HCT116 (cell line): Measurements from ENCODE around the gene PAPOLB. TPM values are rescaled to one million over a fixed set of nuclear protein-coding genes. Genes with fewer than 3 reads are reported as not detected.

Experiments
- ATAC-seq: fragments of 200-7000 bp; cut with Tn5 transposase; 2 replicates; pipeline ENCODE4 v1.9.1; 2020; ENCODE audit warnings: mild to moderate bottlenecking, moderate library complexity
- BruUV-seq: library from RNA; stranded (reverse); fragments of 400-500 nt; replicated peaks from 2 replicates; lab custom pipeline; 2021; lab: Mats Ljungman, UMichigan
- CTCF ChIA-PET: fragments of 300-600 bp; sonication (Branson Sonifier 250); formaldehyde crosslinking; loops from one replicate; lab custom pipeline; 2021; ENCODE audit warnings: antibody characterized with exemption; lab: Charles Lee
- POLR2A ChIA-PET: fragments of 300-600, 350-600 bp; sonication (Branson Sonifier 250); formaldehyde crosslinking; loops from one replicate; lab custom pipeline; 2021; ENCODE audit warnings: antibody characterized with exemption; lab: Charles Lee
- RAD21 ChIA-PET, 2 experiments: fragments of 300-600 bp; sonication (Branson Sonifier 250); formaldehyde crosslinking; loops; one replicate each; lab custom pipeline; 2023; ENCODE audit warnings: low total read pairs in 2 of 2; ENCODE audit not compliant: uncharacterized antibody in 2 of 2, unreplicated experiment in 2 of 2, low non-redundant PET in 1 of 2; lab: Charles Lee
- DNase-seq: peaks from one replicate; pipeline ENCODE4 v3.0.0-alpha.2; 2010; ENCODE audit warnings: low read depth, low spot score
- H2AFZ ChIP-seq: fragments of 200-600 bp; shearing (Covaris generic), sonication (generic); 2 replicates; pipeline ENCODE4 v1.6.1; 2017; ENCODE audit warnings: low read depth, mixed run types, mixed read lengths, antibody characterized with exemption, low read length; ENCODE audit not compliant: poor library complexity, severe bottlenecking
- H3K27ac ChIP-seq: 2 replicates; pipeline ENCODE4 v1.5.1; 2012; ENCODE audit warnings: low read depth, low read length
- H3K27me3 ChIP-seq: fragments of 200-600 bp; sonication (generic); 2 replicates; pipeline ENCODE4 v1.6.1; 2016; ENCODE audit warnings: mixed run types, low read length, mixed read lengths; ENCODE audit not compliant: insufficient read depth
- H3K36me3 ChIP-seq, 2 experiments: fragments of 200-500 bp in 1 of 2; fragments of 200-600 bp in 1 of 2; sonication (Bioruptor generic) in 1 of 2; sonication (generic) in 1 of 2; 2 replicates each; pipeline versions ENCODE4 v1.5.1 to v1.6.1; 2014 to 2016; ENCODE audit warnings: low read length in 2 of 2, inconsistent platforms in 1 of 2, mixed read lengths in 1 of 2, mixed run types in 1 of 2; ENCODE audit not compliant: insufficient read depth in 2 of 2, control insufficient read depth in 1 of 2
- H3K4me1 ChIP-seq, 2 experiments: fragments of 200-600 bp in 1 of 2; sonication (generic) in 1 of 2; 2 replicates each; pipeline versions ENCODE4 v1.5.1 to v1.6.1; 2012 to 2017; ENCODE audit warnings: low read length in 2 of 2, inconsistent platforms in 1 of 2, mild to moderate bottlenecking in 1 of 2, mixed read lengths in 1 of 2, mixed run types in 1 of 2, moderate library complexity in 1 of 2; ENCODE audit not compliant: insufficient read depth in 2 of 2, control insufficient read depth in 1 of 2
- H3K4me2 ChIP-seq: fragments of 200-600 bp; sonication (generic); 2 replicates; pipeline ENCODE4 v1.6.1; 2017; ENCODE audit warnings: mixed run types, low read length, mixed read lengths
- H3K4me3 ChIP-seq, 2 experiments: fragments of 200-600 bp in 1 of 2; sonication (generic) in 1 of 2; replicated peaks in 1 of 2; 2 replicates each; pipeline ENCODE4 v1.5.1; 2011 to 2016; ENCODE audit warnings: low read length in 2 of 2, control low read depth in 1 of 2, low read depth in 1 of 2, mild to moderate bottlenecking in 1 of 2, mixed read lengths in 1 of 2, mixed run types in 1 of 2
- H3K79me2 ChIP-seq: fragments of 200-600 bp; sonication (generic); 2 replicates; pipeline ENCODE4 v1.6.1; 2017; ENCODE audit warnings: mild to moderate bottlenecking, mixed run types, low read length, moderate library complexity, mixed read lengths; ENCODE audit not compliant: insufficient read depth
- H3K9ac ChIP-seq: fragments of 200-600 bp; sonication (generic); 2 replicates; pipeline ENCODE4 v1.6.1; 2016; ENCODE audit warnings: low read length, mixed read lengths
- H3K9me2 ChIP-seq: fragments of 200-600 bp; sonication (generic), shearing (Covaris generic); 2 replicates; pipeline ENCODE4 v1.6.1; 2017; ENCODE audit warnings: mixed run types, mild to moderate bottlenecking, moderate library complexity; ENCODE audit not compliant: insufficient read depth
- H3K9me3 ChIP-seq, 2 experiments: fragments of 200-500 bp in 1 of 2; fragments of 200-600 bp in 1 of 2; sonication (Bioruptor generic) in 1 of 2; sonication (generic) in 1 of 2; 2 replicates each; pipeline ENCODE4 v1.6.1; 2014 to 2017; ENCODE audit warnings: low read length in 2 of 2, mixed read lengths in 2 of 2, inconsistent platforms in 1 of 2, low read depth in 1 of 2, mild to moderate bottlenecking in 1 of 2, mixed run types in 1 of 2, moderate library complexity in 1 of 2; ENCODE audit not compliant: control insufficient read depth in 1 of 2, insufficient read depth in 1 of 2
- H4K20me1 ChIP-seq: fragments of 200-600 bp; sonication (generic), shearing (Covaris generic); 2 replicates; pipeline ENCODE4 v1.6.1; 2017; ENCODE audit warnings: mixed run types, mild to moderate bottlenecking, moderate library complexity; ENCODE audit not compliant: insufficient read depth
- ELF1 ChIP-seq: IDR thresholded peaks from 2 replicates; pipeline ENCODE4 v1.6.1; 2012; ENCODE audit warnings: low read depth, borderline replicate concordance
- EZH2phosphoT487 ChIP-seq: fragments of 200-600 bp; IDR thresholded peaks from 2 replicates; pipeline ENCODE4 v1.6.1; 2018; ENCODE audit warnings: antibody characterized with exemption, borderline replicate concordance
- JUND ChIP-seq: IDR thresholded peaks from 2 replicates; pipeline ENCODE4 v1.6.1; 2012
- POLR2A ChIP-seq: IDR thresholded peaks from 2 replicates; pipeline ENCODE4 v1.7.0; 2011; ENCODE audit warnings: borderline replicate concordance; ENCODE audit not compliant: insufficient read depth, insufficient read length; ENCODE audit errors: extremely low read depth
- RAD21 ChIP-seq: IDR thresholded peaks from 2 replicates; pipeline ENCODE4 v1.6.1; 2012; ENCODE audit warnings: low read depth, mild to moderate bottlenecking
- SIN3A ChIP-seq: IDR thresholded peaks from 2 replicates; pipeline ENCODE4 v1.6.1; 2012; ENCODE audit warnings: low read depth
- SRF ChIP-seq: IDR thresholded peaks from 2 replicates; pipeline ENCODE4 v1.6.1; 2012; ENCODE audit warnings: low read depth
- ZFX ChIP-seq: fragments of 450-650 bp; IDR thresholded peaks from 2 replicates; pipeline ENCODE4 v1.6.1; 2017
- intact Hi-C: fragments of 100-400 bp; cut with micrococcal nuclease; formaldehyde crosslinking; loops from 2 replicates; pipeline ENCODE4 v1.10.0; 2022
- total RNA-seq: library from RNA; stranded (reverse); gene quantifications from one replicate; pipeline ENCODE4 v1.2.1, GENCODE V29; 2021; ENCODE audit not compliant: unreplicated experiment
- TF ChIP-seq, protein P1 (sequence below): IDR thresholded peaks from 2 replicates; pipeline ENCODE4 v1.6.1; 2011; ENCODE audit warnings: mild to moderate bottlenecking, low read length, moderate library complexity; ENCODE audit not compliant: insufficient replicate concordance; ENCODE audit errors: extremely low read depth
- TF ChIP-seq, protein P2 (sequence below): IDR thresholded peaks from 2 replicates; pipeline ENCODE4 v1.6.1; 2012
- TF ChIP-seq, protein P3 (sequence below): IDR thresholded peaks from 2 replicates; pipeline ENCODE4 v1.6.1; 2012

The PAPOLB gene
- total RNA-seq, 1 experiment from 2014 or later, result 0.20 TPM

DNA sequence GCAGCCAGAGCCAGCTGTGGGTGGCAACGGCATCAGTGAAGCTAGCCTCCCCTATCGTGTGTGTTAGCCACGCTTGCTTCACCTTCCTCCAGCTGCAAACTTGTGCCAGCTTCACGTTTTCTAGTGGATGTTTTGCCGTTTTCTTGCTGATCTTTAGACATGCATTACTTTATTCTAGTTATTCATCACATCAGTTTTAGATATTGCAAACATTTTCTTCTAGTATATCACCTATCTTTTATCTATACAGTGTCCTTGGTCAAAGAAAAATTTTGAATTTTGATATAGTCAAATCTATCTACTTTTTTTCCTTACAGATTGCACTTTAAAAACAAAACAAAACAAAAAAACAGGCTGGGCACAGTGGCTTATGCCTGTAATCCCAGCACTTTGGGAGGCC, 6.7 kb upstream of the PAPOLB start:
- ATAC-seq, result no peak
- Histone ChIP-seq H2AFZ (no peak overlapping the region), H3K9me2 (no peaks in the 10 kb centered on the region), H3K4me1 (no peaks in the 10 kb centered on the region), H3K27me3 (no peaks in the 10 kb centered on the region), H3K27ac (no peak overlapping the region), H3K4me3 (no peak overlapping the region), H3K9me3 (no peaks in the 10 kb centered on the region), H4K20me1 (no peaks in the 10 kb centered on the region), H3K4me2 (no peak overlapping the region), H3K36me3 (no peaks in the 10 kb centered on the region), H3K79me2 (no peaks in the 10 kb centered on the region; the same call in 1 of the 2 replicates), H3K9ac (no peak overlapping the region)
- TF ChIP-seq EZH2phosphoT487 (no peak), POLR2A (no peak), JUND (no peak), ZFX (no peak), ELF1 (no peak), SRF (no peak), RAD21 (no peak), SIN3A (no peak)
- TF ChIP-seq, protein P1, sequence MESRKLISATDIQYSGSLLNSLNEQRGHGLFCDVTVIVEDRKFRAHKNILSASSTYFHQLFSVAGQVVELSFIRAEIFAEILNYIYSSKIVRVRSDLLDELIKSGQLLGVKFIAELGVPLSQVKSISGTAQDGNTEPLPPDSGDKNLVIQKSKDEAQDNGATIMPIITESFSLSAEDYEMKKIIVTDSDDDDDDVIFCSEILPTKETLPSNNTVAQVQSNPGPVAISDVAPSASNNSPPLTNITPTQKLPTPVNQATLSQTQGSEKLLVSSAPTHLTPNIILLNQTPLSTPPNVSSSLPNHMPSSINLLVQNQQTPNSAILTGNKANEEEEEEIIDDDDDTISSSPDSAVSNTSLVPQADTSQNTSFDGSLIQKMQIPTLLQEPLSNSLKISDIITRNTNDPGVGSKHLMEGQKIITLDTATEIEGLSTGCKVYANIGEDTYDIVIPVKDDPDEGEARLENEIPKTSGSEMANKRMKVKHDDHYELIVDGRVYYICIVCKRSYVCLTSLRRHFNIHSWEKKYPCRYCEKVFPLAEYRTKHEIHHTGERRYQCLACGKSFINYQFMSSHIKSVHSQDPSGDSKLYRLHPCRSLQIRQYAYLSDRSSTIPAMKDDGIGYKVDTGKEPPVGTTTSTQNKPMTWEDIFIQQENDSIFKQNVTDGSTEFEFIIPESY, result no peak
- TF ChIP-seq, protein P2, sequence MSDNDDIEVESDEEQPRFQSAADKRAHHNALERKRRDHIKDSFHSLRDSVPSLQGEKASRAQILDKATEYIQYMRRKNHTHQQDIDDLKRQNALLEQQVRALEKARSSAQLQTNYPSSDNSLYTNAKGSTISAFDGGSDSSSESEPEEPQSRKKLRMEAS, result no peak
- TF ChIP-seq, protein P3, sequence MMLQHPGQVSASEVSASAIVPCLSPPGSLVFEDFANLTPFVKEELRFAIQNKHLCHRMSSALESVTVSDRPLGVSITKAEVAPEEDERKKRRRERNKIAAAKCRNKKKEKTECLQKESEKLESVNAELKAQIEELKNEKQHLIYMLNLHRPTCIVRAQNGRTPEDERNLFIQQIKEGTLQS, result no peak
- POLR2A ChIA-PET, result no interaction called here
- intact Hi-C loops, result no loop called here
- CTCF ChIA-PET, result no interaction called here
- RAD21 ChIA-PET, result no interaction called here
- no peak for DNase-seq
- no TSS peak for BruUV-seq
